Adipocyte (in vitro differentiated cells): ENCODE data around the gene LSM11.

Experiments used
- DNase-seq: peaks from one replicate; pipeline ENCODE4 v3.0.0-alpha.2; 2015; ENCODE audit warnings: low read depth
- H3K27me3 ChIP-seq: replicated peaks from 2 replicates; pipeline ENCODE4 v1.7.0; 2013; ENCODE audit warnings: mild to moderate bottlenecking, low read length, moderate library complexity; ENCODE audit not compliant: control insufficient read depth, insufficient read depth
- H3K36me3 ChIP-seq: 2 replicates; pipeline ENCODE4 v1.7.0; 2013; ENCODE audit warnings: low read length, mild to moderate bottlenecking, moderate library complexity; ENCODE audit not compliant: control insufficient read depth, insufficient read depth, severe bottlenecking
- H3K4me1 ChIP-seq: 2 replicates; pipeline ENCODE4 v1.7.0; 2013; ENCODE audit warnings: mild to moderate bottlenecking, low read length, moderate library complexity; ENCODE audit not compliant: control insufficient read depth, insufficient read depth
- H3K4me3 ChIP-seq: 2 replicates; pipeline ENCODE4 v1.7.0; 2013; ENCODE audit warnings: mild to moderate bottlenecking, low read length, moderate library complexity
- H3K9ac ChIP-seq: 2 replicates; pipeline ENCODE4 v1.7.0; 2013; ENCODE audit warnings: mild to moderate bottlenecking, low read length, moderate library complexity
- H3K9me3 ChIP-seq: 2 replicates; pipeline ENCODE4 v1.7.0; 2013; ENCODE audit warnings: mild to moderate bottlenecking, low read length, moderate library complexity; ENCODE audit not compliant: control insufficient read depth

LSM11 gene

GRCh38 chr5:157778121-157778805 is 34.8 kb downstream of the LSM11 start:
- Histone ChIP-seq H3K4me1 (no peaks in the 10 kb centered on the region), H3K4me3 (no peak overlapping the region), H3K9ac (no peak overlapping the region), H3K27me3 (no peaks in the 10 kb centered on the region), H3K36me3 (peaks cover 6% of the 10 kb centered on the region), H3K9me3 (no peaks in the 10 kb centered on the region)
- peak; percentile 10 for DNase-seq

- H3K9me3 ChIP-seq, result no peaks in the 10 kb centered on the region
- H3K36me3 ChIP-seq, result peaks cover 7% of the 10 kb centered on the region
- no peak overlapping the region for H3K9ac ChIP-seq
- no peaks in the 10 kb centered on the region for H3K27me3 ChIP-seq
- H3K4me1 ChIP-seq, result no peaks in the 10 kb centered on the region
- DNase-seq, result no peak
- H3K4me3 ChIP-seq, result no peak overlapping the region
Observed at GRCh38 chr5:157779221-157779620, 35.7 kb downstream of the LSM11 start.

DNA sequence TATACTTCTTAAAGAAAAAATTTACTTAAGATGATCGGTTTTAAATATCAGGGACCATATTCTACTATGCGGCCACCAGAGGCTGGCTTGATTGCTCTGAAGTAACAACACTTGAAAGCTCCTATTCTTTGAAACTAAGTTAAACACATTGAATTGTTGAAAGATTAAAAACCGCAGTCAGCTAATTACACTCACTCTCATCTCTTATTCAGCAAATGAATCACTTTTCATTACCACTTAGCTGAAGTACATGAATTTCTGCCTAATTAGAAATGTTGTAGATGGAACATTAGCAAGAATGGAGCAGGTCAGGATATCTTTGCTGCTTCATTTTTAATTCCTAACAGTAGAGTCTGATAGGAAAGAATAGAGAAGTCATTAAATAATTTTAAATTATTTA is 42.3 kb downstream of the LSM11 start:
- Histone ChIP-seq H3K36me3 (peaks cover 70% of the 10 kb centered on the region), H3K4me1 (no peaks in the 10 kb centered on the region), H3K9me3 (no peaks in the 10 kb centered on the region), H3K4me3 (no peak overlapping the region), H3K27me3 (no peaks in the 10 kb centered on the region), H3K9ac (no peak overlapping the region)
- DNase-seq, result no peak

DNA sequence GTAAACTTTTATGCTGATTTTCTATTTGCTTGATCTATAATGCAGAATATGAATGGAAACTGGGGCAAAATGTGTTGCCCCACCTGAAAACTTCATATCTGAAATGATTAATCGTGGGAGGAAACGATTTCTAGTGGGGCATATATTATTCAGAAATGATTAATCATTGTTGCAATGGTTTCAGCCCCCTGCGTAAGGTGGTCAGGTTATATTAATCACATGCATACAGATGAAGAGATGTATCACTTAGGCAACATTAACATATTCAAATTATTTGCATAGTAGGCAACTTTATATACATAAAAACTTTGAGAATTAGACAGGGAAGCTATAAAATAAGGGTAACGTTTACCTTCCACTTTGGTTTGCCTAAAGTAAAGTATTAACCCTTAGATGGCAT is 49.8 kb downstream of the LSM11 start:
- H3K4me1 ChIP-seq, result peaks cover 13% of the 10 kb centered on the region
- H3K27me3 ChIP-seq, result no peaks in the 10 kb centered on the region
- peaks cover 84% of the 10 kb centered on the region for H3K36me3 ChIP-seq
- no peak overlapping the region for H3K9ac ChIP-seq
- H3K4me3 ChIP-seq, result no peak overlapping the region
- DNase-seq, result no peak
- H3K9me3 ChIP-seq, result no peaks in the 10 kb centered on the region

DNA sequence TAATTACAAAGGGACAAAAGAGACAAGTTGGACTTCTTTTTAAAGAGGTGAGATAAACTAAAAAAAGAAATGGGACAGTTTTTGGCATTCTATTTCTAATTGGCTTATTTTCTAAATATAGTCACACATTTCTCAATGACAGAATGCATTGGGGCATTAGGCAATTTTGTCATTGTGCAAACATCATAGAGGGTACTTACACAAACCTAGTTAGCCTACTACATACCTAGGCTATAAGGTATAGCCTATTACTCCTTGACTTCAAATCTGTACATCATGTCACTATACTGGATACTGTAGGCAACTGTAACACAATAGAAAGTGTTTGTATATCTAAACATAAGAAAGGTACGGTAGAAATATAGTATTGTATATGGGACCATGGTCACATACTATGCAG is 56.1 kb downstream of the LSM11 start:
- no peak overlapping the region for H3K4me3 ChIP-seq
- no peak overlapping the region for H3K9ac ChIP-seq
- peak; percentile 14 for DNase-seq
- peaks cover 52% of the 10 kb centered on the region for H3K36me3 ChIP-seq
- no peaks in the 10 kb centered on the region for H3K9me3 ChIP-seq
- H3K27me3 ChIP-seq, result no peaks in the 10 kb centered on the region
- peaks cover 27% of the 10 kb centered on the region for H3K4me1 ChIP-seq

DNA sequence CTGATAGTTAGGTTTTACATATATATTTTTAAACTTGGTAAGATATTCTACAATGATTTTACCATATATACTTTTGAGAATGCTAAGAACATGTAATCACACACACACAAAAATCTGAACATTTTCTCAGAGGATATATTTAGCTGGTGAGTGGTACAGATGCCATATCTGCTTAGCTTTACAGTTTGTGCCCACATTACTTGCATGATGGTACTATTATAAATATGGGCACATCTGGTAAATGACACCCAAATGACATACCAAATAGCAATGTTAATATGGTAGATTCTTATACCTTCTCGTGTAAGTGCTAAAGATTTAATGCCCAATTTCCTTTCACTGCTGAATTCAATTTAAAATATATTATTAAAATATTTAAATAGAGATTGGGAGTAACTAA is 56.6 kb downstream of the LSM11 start:
- no peak overlapping the region for H3K4me3 ChIP-seq
- no peaks in the 10 kb centered on the region for H3K9me3 ChIP-seq
- no peak for DNase-seq
- peaks cover 54% of the 10 kb centered on the region for H3K36me3 ChIP-seq
- H3K4me1 ChIP-seq, result peaks cover 21% of the 10 kb centered on the region
- H3K27me3 ChIP-seq, result no peaks in the 10 kb centered on the region
- no peak overlapping the region for H3K9ac ChIP-seq

DNA sequence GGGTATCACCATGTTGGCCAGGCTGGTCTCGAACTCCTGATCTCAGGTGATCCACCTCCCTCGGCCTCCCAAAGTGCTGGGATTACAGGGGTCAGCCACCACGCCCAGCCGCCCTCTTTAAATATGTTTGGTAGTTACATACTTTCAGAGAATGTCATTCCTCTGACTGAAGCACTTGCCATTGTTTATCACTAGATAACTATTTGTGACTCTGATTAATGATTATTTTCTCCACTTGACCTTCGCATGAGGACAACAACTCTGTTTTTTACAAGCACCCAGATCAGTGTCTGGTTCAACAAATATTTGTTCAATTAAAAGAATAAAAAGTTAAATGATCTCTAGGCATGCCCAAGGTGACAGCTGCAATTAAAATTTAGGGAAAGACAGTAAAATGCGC is 59.2 kb downstream of the LSM11 start:
- peaks cover 16% of the 10 kb centered on the region for H3K4me1 ChIP-seq
- H3K36me3 ChIP-seq, result peaks cover 43% of the 10 kb centered on the region
- no peak overlapping the region for H3K9ac ChIP-seq
- no peaks in the 10 kb centered on the region for H3K9me3 ChIP-seq
- no peaks in the 10 kb centered on the region for H3K27me3 ChIP-seq
- no peak for DNase-seq
- no peak overlapping the region for H3K4me3 ChIP-seq

DNA sequence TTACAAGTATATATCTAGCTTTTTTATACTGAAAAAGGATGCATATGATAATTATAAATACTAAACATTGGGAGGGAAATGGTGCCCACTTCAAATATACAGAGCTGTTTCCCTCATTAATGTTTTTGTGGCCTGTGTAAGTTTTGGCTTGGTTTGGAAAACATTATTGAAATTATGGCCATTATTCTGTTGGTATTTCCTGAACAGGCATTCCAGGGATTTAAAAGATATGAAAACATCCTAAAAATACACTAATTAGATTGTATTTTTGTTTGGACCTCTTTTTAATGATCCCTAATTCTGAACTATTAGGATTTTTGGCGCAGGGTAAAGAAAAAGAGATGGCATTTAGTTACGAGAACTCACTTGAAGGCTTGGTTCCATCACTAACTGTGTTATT is 64.5 kb downstream of the LSM11 start:
- Histone ChIP-seq H3K9me3 (no peaks in the 10 kb centered on the region), H3K4me1 (peaks cover 4% of the 10 kb centered on the region), H3K9ac (no peak overlapping the region), H3K4me3 (no peak overlapping the region), H3K36me3 (peaks cover 84% of the 10 kb centered on the region), H3K27me3 (no peaks in the 10 kb centered on the region)
- DNase-seq, result no peak
